GM19239 (cell line): Measurements from ENCODE around the gene MTUS2.

Experiments
- DNase-seq: peaks from one replicate; pipeline ENCODE4 v3.0.0; 2011; ENCODE audit warnings: low spot score; ENCODE audit not compliant: insufficient read length
- FAIRE-seq: peaks from 2 replicates; lab custom pipeline; 2011; peaks lifted over from hg19 to GRCh38; lab: Jason Lieb, UNC

Gene MTUS2

DNA sequence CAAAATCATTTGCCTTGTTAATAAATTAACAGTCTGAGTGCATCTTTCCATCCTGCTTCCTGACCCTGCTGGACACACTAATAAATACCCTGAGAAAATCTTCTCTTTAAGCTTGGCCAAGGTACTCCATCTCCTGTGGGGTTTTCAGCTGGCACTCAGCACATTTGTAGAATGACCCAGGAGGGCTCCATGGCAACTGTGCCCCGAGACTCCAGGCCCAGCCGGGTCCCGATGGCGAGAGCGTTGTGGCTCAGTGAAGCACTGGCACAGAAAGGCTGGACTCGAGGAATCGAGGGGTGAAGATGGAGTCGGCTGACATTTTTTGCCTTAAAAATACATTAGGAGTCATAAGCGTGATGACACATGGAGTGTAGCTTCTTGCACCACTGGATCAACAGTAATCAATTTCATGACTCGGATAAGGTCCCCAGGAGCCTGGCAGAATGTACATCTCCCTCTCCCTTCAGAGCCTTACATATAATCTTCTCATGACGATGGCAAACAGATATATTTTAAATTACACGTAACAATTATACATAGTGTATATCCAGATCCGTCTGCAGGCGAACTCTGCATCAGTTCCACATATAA lies 690.0 kb downstream of the MTUS2 start:
- DNase-seq (no peak), FAIRE-seq (no peak)

DNA sequence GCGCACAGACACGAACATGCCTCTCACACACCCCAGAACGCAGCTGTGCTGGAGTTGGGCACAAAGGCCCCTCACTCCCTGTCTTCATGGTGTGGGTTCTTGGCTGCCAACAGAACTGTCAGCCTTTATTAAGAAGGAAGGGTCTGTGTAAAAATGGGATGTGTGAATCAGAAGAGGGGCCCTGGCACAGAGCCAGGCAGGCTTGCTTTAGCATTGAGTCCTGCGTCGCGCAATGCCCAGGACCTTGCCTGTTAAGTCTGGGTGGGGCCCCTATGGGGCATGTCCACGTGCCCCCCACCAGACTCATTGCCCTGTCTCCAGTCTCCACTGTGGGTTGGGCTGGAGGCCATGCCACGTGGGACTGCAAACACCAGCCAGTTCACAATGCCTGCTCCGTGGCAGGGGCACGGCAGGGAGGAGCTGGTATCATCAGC lies 690.5 kb downstream of the MTUS2 start:
- no peak for FAIRE-seq

DNA sequence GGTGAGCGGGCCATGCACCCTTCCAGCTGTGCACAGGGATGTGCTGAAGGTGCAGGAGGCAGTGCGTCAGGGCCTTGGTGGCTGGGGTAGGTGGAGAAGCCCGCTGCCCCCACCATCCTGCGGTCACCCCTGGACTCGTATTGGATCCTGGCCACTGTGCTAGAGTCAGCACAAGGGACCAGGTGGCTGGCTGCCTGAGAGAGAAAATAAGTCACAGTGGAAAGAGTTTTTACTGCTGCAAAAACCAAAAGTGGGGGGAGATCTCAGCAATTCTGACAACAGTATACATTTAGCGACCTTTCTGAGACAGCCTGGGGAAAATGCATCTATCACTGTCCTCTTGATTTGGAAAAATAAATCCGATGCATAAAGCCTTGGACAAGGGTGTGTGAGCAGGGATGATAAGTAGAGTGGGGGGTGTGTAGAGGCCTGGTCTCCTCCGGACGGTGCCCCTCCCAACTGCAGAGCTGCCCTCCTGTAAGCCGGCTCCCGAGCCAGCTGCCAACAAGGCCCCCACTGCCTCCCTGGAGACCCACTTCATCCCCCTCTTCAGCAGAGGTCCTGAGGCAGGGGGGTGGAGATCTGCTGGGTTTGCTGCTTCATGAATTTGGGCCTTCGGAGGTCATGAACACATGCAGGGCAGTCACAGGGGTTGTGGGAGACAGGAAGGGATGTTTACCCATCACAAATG lies 691.1 kb downstream of the MTUS2 start:
- FAIRE-seq (no peak), DNase-seq (no peak)

More for the DNA sequence above, 690.5 kb downstream of the MTUS2 start:
- DNase-seq = no peak

DNA sequence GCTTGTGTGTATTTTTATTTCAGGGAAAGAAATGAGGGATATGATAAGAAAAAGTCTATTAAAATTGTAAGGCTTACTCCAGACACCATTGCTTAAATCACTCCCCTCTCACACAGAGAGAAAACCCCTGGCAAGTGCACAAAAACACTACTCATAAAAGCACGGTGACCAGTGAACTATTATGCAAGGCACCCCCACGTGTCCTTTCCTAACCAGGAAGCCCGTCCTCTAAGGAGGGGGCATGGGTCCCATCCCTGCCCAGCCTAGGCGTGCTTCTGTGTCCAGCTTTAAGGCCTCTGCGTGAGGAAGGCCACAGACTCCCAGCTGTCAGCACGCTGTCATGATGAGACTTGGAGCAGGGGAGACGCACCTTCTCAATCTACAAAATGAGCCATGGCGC lies 691.8 kb downstream of the MTUS2 start:
- FAIRE-seq (no peak), DNase-seq (no peak)

DNA sequence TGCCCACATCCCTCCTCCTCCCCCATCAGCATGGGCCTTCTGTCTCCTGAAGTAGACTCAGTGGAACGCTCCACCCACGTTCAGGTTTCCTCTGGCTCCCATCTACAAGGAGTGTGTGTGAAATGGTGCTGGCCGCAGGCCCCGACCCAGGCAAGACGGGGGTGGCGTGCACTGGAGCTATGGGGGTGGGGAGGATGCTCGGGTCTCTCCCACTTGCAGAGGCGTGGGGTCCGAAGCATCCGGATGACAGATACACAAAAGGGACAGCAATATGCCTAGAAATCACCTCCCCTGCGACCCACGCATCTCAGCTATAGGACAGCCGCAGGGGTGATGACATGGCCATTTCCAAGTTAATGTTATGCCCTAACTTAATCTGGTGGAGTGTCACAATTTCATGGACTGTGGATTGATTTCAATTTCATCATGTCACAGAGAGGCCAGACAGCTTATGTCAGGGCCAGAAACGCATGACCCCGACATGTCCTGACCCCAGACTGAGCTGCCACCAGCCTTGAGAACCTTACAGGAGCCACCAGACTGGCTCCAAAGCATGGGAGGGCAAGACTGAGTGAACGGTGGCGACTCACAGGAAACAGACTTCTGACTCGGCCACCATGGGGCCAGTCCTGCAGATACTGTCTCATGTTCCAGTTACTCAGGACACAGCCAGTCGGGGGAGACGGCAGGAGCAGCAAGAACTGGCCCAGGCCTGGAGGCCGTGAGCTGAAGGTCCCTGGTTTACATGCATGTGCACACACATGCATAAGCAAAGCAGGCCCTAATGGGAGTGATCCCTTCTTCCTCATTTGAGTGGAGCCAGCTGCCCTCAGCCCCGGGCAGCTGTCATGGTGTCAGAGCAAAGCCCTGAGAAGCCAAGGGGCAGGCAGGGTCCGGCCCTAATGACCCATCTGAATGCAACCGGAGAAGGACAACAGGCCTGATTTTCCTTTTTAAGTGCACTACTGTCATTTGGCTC lies 693.2 kb downstream of the MTUS2 start:
- DNase-seq (no peak), FAIRE-seq (no peak)

DNA sequence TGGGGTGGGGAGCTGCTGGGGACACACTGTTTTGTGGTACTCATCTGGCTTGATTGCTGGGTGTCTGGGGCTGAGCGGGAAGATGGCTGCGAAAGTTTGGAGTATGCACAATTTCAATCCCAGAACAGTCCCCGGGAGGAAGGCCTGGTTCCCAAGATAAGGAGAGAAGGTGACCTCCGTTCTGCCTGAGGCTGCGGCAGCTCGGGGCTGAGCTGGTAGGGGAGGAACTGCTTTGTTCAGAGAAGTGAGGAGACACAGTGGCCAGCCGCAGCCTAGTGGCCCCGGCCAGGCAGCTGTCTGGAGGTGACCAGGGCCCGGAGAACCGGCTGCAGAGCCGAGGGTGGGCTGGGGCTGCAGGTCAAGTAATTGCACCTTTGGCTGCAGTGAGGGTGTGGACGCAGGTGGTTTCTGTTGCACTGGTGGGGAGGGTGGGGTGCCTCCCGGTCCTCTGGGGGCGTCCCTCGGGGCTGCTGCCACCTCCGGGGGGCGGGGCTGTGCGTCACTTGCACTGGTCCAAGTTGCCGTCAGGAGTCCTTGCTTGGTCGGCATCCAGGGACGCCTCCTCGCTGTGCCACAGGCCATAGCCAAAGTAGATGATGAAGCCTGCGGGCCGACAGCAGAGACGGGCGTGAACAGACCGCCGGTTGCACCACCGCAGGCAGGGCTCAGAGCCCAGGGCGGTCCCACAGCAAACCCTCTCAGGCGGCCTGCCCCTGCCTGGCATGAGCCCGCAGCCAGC lies 694.0 kb downstream of the MTUS2 start:
- DNase-seq = no peak
- FAIRE-seq = no peak

DNA sequence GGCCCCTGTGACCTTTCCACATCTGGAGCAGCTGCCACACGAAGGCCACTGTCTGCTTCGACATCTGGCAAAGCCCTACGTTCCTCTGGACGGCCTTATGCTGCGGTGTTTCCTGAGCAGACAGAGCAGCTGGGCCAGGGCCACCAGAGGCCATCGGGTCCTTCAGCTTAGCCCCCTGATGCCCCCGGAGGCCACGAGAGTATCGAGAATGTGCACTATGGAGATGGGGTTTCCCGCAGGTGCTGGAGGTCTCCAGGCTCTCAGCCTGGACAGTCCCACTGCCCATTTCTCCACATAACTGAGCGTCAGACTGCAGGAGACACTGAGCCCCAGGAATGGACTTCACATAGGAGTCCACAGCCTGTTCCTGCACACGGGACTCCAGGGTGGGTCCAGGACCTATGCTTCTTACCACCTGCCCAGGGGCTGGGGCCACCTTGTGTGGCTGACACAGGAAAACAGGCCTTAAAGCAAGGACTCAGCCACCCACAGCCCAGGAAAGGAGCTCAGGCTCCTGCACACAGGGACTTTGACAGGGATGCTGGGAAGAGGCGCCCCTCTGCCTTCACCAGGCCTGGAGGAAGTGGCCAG lies 694.7 kb downstream of the MTUS2 start:
- DNase-seq (no peak), FAIRE-seq (no peak)

DNA sequence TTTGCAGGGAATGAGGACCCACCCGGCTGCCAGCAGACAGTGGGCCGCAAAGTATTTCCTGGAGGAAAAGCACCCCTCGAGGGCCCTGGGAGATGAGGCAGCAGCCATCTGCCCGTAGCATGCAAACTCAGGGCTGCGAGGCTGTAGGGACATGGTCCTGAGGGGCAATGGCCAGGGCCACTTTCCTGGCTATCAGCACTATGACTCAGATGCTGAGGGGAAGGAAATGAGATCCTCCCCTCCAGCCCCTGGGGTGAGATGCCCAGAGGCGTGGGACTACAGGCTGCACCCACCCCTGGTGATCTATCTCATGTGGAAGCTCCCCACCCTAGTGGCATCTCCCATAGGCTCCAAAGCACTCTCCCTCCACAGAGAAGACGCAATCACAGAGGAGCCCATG lies 695.2 kb downstream of the MTUS2 start:
- DNase-seq = no peak
- no peak for FAIRE-seq

DNA sequence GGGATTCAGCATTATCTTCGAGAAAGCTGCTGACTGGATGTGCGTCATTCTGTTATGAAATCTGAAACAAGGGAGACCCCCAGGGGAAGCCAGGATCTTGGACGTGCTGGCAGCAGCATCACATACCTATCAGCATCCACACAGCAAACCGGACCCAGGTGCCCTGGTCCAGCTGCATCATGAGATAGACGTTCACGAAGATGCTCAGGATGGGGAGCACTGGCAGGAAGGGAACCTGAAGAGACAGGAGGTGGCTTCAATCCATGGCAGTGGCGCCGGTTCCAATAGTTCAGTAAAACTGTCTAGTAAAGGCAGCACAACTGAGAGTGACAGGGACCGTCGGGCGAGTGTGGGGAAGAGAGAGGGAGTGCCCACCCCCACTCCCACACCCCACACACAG lies 695.9 kb downstream of the MTUS2 start:
- DNase-seq (no peak), FAIRE-seq (no peak)

DNA sequence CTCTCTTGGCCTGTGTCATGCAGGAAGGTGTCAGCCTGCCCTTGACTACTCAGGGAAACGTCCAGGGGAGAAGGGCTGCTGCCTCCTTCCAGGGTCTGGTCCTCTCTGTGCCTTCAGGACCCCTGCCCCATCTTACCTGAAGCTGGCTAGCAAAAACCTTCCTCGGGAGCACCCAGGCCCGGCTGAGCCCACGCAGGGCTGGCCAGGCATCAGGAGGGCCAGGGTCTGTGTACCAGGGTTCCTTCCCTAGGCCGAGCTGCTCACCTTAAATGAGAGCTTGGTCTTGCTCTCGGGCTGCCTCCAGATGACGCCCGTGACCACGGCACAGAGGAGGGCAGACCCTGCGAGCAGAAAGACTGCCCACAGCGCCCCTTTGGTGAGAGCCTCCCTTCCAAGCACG lies 696.7 kb downstream of the MTUS2 start:
- no peak for DNase-seq
- FAIRE-seq = no peak

DNA sequence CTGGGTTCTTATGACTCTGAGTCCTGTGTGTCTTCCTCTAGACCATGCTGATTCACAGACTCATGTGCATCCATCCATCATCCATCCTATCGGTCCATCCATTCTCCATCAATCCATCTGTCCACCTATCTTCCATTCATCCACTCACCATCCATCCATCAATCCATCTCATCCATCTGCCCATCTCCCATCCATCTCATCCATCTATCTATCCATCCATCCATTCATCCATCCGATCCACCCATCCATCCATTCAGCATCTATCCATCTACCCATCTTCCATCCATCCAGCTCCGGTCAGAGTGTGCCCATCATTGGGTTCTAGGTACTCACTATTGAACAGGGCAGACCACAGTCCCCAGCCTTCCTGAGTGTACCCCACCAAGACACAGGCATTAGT lies 699.8 kb downstream of the MTUS2 start:
- DNase-seq (no peak), FAIRE-seq (no peak)

DNA sequence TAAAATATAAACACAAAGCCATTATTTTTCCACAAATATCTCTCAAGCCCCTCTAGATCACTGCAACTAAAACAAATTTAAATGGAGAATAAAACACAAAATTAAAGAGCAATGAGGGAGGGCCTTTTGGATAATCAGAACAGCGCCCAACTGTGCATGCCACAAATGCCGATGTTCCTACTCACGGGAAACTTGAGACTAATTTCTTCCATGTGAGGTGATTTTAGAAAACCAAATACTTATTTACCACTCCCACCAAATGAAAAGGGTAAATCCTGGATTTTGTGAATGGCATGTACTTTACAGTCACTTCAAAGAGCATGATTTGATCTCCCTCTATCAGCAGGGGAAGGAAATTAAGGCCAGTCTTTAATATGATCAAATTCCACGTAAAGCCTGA lies 700.5 kb downstream of the MTUS2 start:
- FAIRE-seq = no peak
- DNase-seq = no peak

DNA sequence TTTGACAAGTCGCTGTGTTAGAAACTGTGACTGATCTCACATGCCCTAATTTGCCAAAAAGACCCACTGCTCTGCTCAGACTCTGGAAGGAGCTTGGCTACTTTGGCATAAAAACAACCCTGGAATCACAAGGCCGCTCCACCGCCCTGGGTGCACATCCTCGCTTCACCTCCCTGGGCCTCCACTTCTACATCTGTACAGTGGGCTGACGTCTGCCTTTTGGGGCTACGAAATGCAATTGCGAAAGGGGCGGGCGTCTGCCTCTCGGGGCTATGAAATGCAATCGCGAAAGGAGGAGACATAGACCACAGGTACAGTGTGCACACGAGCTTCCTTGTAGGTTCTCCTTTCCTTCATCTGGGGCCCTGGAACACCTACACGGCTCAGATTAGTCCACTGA lies 701.2 kb downstream of the MTUS2 start:
- DNase-seq (no peak), FAIRE-seq (no peak)

DNA sequence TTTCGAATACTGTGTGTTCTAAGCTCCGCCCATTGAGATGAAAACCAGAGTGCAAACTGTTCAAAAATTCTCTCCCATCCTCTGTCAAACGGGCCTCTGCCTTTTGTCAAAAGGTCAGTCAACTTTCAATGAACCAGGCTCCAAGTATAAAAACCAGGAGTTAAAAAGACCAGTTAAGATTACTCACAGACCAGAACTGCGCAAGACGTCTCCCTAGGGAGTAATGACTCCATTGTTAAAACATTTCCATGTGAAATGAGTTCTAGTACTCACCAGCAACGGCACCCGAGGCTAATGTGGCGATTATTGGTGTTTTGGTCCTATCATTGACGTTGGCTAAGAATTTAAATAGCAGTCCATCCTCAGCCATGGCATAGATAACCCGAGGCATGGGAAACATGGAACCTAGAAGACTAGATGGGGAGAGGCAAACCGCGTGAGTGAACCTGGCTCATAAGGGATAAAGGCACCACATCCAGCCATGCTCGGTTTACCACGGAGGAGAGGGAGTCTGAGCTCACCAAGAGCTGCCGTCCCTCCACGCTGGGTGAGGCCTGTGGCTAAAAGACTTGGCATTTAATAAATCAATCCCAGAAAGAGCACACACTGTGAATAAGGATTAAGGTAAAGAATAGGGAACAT lies 702.0 kb downstream of the MTUS2 start:
- no peak for FAIRE-seq

DNA sequence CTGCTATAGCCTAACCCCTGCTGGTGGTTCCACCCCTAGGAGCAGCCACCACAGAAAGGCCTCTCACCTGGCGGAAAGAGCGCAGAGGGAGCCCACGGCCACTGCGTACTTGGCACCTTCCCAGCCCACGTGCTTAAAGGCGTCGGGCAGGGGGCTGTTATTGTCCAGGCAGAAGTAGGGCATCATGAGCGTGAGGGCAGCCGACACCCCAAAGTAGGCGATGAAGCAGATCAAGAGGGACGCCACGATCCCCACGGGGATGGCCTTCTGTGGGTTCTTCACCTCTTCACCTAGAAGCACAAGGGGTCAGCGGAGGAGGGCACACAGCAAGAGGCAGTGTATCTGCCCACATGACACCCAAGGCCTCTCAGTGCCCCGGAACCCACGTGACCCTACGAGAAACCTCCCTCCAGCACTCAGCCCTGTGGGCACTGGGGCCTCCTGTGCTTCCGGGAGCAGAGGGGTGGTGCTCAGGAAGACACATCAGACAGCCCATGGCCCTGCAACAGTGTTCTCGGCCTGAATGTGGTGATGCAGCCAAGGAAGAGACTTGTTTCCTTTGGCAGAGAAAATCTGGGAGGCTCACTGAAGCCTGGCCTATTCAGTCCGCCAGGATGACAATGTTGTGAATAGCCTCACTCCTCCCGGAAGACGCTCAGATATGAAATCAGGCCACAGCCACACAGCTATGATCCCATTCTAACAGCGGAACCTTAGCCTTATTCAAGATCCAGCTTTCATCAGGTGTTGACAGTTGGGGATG lies 703.2 kb downstream of the MTUS2 start:
- no peak for FAIRE-seq
- no peak for DNase-seq

More for the DNA sequence above, 702.0 kb downstream of the MTUS2 start:
- no peak for DNase-seq

DNA sequence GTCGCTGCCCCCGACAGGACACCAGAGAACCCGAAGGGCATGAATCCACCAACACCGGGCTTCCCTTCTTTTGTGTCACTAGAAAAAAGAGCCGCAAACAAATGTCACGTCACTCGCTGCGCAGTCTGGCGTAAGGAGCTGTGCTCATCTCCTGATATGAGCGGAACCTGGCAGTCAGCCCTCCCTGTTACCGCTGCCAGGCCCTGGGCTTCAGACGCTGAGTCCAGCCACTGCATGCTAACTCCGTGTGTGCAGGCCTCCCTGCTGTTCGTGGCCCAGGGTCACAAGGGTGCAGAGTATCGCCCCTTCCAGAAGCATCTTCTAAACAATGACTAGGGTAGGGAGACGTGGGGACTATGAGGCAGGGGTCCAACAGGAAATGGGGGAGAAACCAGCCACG lies 704.0 kb downstream of the MTUS2 start:
- no peak for DNase-seq
- no peak for FAIRE-seq

DNA sequence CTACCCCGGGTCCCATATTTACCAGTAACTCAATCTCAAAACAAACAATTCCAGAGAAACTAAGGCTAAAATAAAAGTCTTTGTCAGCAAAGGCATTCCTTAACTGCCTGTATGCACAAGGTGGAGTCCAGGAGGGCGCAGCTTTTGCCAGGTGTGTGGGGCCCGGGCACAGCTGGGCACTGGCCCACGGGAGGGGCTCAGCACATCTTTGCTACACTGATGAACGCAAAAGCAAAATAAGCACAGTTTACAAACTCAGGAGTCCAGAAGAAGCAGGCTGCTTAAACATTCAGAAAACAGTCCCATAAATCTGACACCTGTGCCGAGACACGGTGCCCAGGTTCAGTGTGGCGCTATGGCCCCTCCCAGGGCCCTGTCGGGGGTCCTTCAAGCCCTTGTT lies 704.5 kb downstream of the MTUS2 start:
- FAIRE-seq (no peak), DNase-seq (no peak)

DNA sequence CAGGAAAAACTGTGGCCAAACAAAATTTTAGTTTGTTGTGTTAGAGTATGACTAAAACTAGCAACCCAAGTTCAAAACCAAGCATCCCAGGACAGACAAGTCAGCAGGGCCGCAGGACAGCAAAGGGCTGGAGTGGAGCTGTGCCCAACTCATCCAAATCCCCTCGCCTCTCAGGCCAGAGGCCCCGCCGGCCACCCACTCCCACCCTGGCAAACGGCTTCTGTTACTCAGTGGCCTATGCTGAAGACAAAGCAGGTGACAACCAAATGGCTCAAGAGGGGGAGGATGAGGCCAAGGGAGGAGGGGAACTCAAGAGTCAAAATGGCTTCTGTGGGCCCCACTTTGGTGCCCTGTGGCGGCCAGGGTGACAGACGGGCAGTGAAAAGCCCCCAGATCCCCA lies 705.6 kb downstream of the MTUS2 start:
- FAIRE-seq (no peak), DNase-seq (no peak)

DNA sequence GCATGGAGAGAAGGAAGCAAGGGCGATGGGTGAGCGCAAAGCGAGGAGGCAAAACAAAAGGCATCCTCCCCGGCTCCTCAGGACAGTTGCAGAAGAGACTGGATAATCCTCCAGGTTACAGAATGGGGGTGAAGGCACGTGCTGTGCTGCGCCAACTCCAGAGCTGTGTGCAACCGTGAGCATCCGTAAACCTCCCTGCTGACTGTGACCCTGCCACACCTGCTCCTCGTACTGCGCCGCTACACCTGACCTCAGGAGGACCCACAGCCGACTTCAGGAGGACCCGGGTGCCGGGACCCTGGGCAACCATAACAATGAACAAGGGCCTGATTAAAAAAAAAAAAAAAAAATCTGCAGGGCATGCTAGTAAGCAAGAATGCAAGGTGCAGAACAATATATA lies 706.6 kb downstream of the MTUS2 start:
- FAIRE-seq = no peak
- DNase-seq = no peak
